Stimulated activated CD8-positive, alpha-beta memory T cell treated with anti-CD3 and anti-CD28 coated beads, Interleukin-2, amount 100 ng/mL, for 1 hour (primary cell): ENCODE results near the gene NAB1.

Experiments used
- DNase-seq, 2 donors: peaks; one replicate each; pipeline ENCODE4 v3.0.0-alpha.2; 2020; ENCODE audit warnings: low read depth in 2 of 2

The NAB1 gene

DNA sequence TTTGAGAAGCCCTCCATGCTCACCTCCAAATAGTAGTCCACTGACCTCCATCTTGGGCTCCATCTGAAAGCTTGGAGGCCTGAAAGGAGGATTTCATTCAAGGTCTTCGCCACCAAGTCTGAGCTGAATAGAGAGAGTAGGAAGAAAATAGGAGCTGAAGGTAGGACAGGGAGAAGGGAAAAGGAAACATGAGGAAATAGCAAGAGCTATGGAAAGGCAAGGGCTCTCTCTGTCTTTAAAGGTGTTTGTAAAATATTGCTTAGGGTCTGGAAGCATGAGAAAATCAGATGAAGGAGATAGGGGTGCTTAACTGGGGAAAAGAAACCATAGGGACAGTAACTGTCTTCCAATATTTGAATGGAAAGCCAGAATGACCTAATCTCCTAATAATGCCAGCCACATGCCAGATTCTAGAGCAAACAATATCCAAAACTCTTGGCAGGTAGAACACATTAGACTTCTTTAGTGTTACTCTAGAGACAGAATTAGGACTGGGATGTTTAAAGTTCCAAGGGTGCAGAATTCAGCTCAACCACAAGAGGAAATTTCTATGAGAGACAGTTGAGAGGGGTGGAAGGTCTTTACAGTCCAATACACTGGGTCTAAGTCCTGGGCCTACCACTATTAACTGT, 67.4 kb downstream of the NAB1 start:
- DNase-seq = no peak

DNA sequence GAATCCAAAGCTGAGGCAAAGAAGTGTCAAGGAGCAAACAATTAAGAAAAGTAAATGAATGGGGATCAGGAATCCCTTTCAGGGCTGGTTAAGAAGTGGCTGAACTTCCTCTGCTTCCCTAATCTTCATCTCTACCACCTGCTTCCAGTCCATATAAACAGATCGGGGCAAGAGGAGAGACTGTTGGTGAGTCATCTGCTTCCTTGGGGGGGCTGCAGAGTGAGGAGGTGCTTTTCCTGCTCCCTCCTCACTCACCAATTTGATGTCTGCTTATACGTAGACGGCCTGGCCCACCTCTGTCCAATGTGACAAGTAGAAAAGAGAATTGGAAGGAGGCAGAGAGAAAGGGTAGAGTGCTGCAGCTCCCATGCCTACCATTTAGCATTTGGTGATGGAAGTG, 68.4 kb downstream of the NAB1 start:
- no peak for DNase-seq

DNA sequence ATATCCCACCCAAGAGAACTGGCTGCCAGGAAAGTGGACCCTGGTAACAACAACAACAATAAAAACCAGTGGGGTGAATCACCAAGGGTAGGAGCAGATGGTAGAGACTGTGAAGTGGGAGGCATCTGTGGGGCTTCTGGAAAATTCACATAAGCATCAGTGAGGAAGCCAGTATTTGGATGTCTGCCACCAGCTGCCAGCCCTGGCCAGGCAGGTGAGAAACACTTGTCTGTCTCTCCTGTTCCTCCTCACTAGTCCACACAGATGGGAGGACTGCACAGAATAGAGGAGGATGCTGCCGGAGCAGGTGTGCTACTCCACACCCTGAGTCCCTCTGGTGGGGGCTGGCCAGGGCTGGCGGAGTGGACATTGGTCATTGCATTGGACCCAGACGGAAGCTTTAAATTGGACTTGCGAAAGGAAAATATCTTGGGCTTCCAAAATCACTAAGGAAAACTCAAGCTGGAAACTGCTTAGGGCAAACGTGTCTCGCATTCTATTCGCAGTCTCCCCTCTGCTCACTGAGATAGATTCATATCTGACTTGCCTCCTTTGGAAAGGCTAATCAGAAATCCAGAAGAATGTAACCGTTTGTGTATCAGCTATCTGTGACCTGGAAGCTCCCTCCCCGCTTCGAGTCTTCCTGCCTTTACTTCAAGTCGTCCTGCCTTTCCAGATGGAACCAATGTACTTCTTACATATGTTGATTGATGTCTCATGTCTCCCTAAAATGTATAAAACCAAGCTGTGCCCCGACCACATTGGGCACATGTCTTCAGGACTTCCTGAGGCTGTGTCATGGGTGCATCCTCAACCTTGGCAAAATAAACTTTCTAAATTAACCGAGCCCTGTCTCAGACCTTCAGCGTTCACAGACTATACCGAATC, 69.1 kb downstream of the NAB1 start:
- DNase-seq = no peak

DNA sequence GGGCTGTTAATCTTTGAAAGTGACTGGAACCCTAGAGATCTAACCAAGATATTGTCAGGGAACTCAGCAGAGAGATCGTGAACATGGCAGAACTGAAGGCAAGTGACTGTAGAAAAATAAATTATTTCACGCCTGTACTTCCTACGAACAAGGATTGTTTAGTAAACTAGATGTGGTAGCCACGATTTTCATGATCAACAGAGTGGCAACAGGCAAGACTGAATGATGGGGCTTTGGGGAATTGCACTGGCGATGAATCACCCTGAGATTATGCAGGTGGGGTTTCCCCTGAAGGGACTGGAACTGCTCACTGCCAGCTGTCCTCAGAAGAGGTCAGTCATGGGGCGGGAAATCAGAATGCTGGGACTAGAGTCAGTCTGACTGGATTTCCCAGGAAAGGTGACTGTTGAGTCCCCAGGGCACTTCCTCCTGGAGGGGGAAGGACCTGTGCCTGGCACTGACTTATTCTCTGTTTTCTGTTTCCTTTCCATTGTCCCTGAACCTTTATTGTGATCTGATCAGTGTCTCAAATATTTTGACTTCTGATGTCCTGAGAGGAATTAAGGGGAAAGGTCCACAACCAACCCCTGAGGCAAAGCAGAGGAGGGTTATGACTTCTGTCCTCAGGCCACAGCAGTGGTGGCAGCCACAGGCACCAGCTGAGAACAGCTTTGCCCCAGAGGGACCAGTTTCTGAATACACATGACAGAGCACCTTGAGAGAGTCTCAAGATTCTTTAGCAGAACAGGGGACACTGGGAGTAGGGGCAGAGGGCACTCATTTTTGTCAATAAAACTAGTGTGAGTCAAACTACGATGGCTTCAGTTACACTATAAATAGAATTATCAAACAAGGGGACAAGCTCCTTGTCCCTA, 70.0 kb downstream of the NAB1 start:
- DNase-seq = no peak

DNA sequence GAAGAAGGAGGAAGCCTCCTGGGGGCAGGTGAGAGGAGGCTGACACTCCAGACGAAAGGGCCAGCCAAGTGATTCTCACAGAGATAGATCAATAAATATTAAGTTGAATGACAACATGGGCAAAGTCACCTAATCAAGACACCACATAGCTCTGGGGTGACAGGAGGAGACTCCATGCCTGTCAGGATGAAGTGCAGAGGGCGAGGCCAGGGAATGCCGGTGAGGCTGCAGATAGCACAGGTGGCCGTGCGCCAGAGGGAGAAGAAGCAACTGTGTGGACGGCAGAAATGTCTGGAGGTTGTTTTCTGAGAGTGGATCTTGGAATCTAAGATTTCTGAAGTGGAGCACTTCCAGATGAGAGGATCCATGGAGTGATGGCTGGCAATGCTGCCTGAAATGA, 71.4 kb downstream of the NAB1 start:
- no peak for DNase-seq

DNA sequence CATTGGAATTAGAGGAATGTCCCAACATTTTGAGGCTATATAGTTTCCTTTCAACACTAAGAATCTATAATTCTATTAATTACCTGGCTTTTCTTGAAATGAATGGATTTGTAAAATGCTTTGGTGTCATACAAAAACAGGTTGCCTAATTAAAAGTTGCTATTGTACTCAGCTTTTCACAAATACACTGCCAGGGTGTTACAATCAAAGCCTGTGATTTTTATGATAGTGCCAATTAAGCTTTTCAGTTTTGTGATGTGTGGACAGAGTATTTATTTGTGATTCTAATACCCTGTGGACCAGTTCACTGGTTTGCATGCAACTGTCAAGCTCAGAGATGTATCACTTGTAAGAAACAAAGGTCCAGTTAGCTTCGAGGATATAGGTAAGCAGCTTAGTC, 71.8 kb downstream of the NAB1 start:
- no peak for DNase-seq

DNA sequence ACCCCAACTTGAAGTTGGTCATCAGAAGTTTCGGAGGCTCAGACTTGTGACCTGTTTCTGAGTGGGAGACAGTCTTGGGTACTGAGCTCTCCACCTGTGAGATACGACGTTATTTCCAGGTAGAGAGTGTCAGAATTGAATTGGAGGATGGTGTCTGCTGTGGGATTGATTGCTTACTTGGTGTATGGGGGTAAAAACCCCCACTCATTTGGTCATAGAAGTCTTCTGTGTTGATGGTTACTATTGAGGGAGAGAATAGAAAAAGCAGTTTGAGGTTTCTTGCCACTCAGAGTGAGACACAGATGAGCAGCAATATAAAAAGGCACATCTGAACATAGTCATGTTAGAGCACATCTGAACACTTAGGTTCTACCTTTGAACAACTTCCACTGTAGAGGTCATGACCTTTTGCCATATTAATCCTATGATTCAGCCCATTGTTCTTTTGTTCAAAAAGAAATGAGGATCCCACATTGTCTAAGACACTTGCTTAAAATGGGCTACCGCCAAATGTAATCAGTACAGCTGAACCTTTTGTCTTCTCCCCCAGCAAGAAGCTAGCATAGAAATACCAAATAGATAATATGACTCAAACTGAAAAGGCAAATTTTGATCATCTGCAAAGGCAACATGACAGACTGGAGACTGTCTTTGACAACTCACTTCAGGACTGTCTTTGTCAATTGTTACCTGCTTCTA, 73.3 kb downstream of the NAB1 start:
- no peak for DNase-seq

DNA sequence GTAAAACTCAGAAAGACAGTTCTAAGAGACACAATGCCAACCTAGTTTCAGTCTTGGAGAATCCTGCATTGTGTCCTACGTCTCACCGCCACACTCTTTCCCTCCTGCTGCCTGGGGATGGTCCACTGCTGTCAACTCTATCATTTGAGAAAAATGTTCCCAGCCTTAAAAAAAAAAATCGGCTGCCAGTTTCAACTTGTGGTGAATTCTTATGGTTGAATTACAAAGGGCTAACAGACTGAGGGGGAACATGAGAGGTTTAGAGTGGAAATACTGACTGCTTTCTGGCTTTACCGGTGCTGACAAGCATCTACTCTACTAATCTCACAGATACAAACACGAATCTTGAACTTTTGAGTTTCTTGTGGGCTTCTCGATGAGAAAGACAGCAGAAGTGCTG, 74.0 kb downstream of the NAB1 start:
- DNase-seq = no peak

DNA sequence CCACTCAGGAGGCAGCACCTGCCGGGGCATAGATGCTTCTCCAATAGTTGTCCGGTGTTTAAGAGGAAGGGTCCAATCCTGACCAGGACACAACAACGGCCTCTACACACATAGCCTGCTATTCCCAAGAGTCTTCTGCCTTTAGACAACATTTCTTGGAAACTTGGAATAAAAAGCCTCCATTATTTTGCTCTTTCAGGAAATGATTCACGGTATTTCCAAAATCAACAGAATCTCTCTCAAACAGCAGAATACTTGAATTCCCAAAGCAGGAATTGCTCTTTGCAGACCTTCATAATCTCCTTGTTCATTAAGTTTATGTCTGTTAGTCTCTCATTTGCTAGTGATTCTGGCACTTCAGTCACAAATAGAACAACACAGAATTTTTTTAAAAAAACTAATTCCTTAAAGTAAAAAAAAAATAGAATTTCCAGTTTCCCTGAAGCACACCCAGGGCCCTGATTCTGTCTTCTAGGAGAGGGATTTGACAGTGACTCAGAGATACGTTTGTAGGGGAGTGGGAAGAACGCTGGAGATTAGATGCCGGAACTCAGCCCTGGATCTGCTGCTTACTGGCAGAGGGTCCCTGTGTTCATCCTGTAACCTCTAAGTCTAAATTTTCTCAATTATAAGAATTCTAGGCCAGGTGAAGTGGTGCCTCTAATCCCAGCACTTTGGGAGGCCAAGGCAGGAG, 74.7 kb downstream of the NAB1 start:
- no peak for DNase-seq

DNA sequence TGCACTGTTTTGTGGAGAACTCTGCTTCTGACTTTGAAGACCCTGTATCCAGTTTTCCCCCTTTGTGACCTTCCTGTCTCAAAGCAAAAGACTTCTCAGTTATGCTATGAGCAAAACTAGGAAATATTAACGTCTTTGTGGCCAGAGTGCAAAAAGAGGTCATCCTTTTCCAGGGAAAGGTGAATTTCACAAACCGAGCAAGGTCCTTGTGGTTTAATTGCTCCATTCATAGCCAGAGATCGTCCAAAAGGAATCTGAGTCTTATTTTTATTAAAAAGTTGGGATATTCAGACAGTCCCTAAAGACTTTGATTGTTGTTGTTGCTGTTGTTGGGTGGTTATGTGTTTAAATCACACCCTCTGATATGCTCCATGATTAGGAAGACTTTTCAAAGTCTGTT, 77.4 kb downstream of the NAB1 start:
- DNase-seq = no peak

DNA sequence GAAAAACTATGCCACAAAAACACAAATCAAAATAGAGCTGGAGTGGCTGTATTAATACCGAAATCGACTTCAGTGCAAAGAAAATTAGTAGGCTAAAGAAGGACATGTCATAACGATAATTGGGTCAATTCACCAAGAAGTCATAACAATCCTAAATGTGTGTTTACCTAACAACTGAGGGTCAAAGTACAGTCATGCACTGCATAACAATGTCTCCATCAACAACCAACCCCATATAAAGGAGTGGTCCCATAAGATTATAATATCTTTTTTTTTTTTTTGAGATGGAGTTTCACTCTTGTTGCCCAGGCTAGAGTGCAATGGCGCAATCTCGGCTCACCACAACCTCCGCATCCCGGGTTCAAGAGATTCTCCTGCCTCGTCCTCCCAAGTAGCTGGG, 87.5 kb downstream of the NAB1 start:
- no peak for DNase-seq

DNA sequence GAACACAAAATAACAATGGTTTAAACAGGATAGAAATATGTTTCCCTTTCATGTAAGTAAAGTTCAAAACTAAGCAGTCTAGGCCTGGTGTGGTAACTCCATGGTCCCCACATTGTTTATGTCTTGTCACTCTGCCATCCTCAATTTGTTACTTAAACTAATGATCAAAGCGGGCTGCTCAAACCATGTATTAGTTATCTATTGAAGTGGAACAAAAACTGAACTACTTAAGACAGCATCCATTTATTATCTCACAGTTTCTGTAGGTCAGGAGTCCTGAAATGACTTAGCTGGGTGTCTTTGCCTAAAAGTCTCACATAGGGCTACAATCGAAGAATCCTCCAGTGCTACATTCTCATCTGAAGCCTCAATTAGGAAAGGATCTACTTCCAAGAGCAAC, 91.6 kb downstream of the NAB1 start:
- DNase-seq = no peak
